SK-N-MC (cell line): ENCODE results near the gene SLC33A1.

Source experiments
- EZH2 ChIP-seq: fragments of 200-600 bp; sonication (generic); IDR thresholded peaks from one replicate; pipeline ENCODE4 v1.6.1; 2017; ENCODE audit warnings: antibody characterized with exemption
- POLR2AphosphoS5 ChIP-seq: IDR thresholded peaks from 2 replicates; pipeline ENCODE4 v1.6.1; 2012; ENCODE audit warnings: mild to moderate bottlenecking, low read depth, low read length, borderline replicate concordance

DNA sequence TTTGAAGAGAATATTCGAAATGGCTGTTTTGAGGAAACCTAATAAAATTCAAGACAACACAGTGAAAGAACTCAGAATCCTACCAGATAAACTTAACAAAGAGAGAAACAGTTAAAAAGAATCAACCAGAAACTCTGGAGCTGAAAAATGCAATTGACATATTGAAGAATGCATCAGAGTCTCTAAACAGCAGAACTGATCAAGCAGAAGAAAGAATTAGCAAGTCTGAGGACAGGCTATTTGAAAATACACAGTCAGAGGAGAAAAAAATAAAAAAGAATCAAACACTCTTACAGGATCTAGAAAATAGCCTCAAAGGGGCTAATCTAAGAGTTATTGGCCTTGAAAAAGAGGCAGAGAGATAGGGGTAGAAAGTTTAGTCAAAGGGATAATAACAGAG lies 61.7 kb downstream of the SLC33A1 start:
- TF ChIP-seq EZH2 (no peak), POLR2AphosphoS5 (no peak)
